ENCODE results near the gene CPSF7.

- TF ChIP-seq, protein P1, sequence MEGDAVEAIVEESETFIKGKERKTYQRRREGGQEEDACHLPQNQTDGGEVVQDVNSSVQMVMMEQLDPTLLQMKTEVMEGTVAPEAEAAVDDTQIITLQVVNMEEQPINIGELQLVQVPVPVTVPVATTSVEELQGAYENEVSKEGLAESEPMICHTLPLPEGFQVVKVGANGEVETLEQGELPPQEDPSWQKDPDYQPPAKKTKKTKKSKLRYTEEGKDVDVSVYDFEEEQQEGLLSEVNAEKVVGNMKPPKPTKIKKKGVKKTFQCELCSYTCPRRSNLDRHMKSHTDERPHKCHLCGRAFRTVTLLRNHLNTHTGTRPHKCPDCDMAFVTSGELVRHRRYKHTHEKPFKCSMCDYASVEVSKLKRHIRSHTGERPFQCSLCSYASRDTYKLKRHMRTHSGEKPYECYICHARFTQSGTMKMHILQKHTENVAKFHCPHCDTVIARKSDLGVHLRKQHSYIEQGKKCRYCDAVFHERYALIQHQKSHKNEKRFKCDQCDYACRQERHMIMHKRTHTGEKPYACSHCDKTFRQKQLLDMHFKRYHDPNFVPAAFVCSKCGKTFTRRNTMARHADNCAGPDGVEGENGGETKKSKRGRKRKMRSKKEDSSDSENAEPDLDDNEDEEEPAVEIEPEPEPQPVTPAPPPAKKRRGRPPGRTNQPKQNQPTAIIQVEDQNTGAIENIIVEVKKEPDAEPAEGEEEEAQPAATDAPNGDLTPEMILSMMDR (IDR thresholded peaks at IDR 0.05 in 2 of 3, conservative IDR thresholded peaks at IDR 0.05 in 1 of 3; ENCODE audit: control insufficient read depth in 2 of 3, extremely low read depth in 1 of 3, insufficient read depth in 1 of 3, low read depth in 3 of 3, low read length in 3 of 3), result peak; percentile 82 to 87 (median 83)
- TF ChIP-seq MYC (IDR thresholded peaks at IDR 0.05; ENCODE audit: insufficient read depth, insufficient read length, insufficient replicate concordance, low read length, severe bottlenecking) (no peak), RAD51 (IDR thresholded peaks at IDR 0.05) (no peak), CEBPB (IDR thresholded peaks at IDR 0.05; ENCODE audit: borderline replicate concordance in 1 of 2, low read depth in 2 of 2, low read length in 2 of 2) (no peak), KDM1A (IDR thresholded peaks at IDR 0.05; ENCODE audit: borderline replicate concordance) (no peak), RAD21 (IDR thresholded peaks at IDR 0.05; ENCODE audit: insufficient read depth, low read depth, low read length) (peak; percentile 58), SMC3 (IDR thresholded peaks at IDR 0.05; ENCODE audit: borderline replicate concordance, low read length) (peak; percentile 43; the same call in 1 of the 2 replicates), POLR2A (IDR thresholded peaks at IDR 0.05; ENCODE audit: low read depth, low read length) (no peak)
Observed at GRCh38 chr11:61446211-61446651, 16.5 kb upstream of the CPSF7 start.
